T-cell (primary cell): ENCODE measurements around the gene WDR26. TPM values are rescaled to one million over a fixed set of nuclear protein-coding genes. Genes with fewer than 3 reads are reported as not detected.

ENCODE experiments used
- ATAC-seq, 4 experiments: fragments of 200-7000 bp in 3 of 4; fragments of 150-1000 bp in 1 of 4; cut with Tn5 transposase; replicated peaks in 1 of 4; 1 replicate in 3 of 4; 2 replicates in 1 of 4; pipeline ENCODE4 v1.10.0; 2021; ENCODE audit warnings: moderate library complexity in 3 of 4, mild to moderate bottlenecking in 2 of 4, moderate number of reproducible peaks in 1 of 4
- CTCF ChIA-PET, 2 donors: fragments of 300-600 bp; sonication (Branson Sonifier 250); formaldehyde crosslinking; loops; one replicate each; lab custom pipeline; 2022; ENCODE audit warnings: antibody characterized with exemption in 2 of 2; lab: Charles Lee
- POLR2A ChIA-PET, 2 donors: fragments of 300-600 bp; sonication (Branson Sonifier 250); formaldehyde crosslinking; loops; one replicate each; lab custom pipeline; 2022; ENCODE audit warnings: antibody characterized with exemption in 2 of 2; lab: Charles Lee
- DNase-seq, 35 experiments: peaks; one replicate each; pipeline versions ENCODE4 v3.0.0 to v3.0.0-alpha.2; 2013 to 2023
- H3K27ac ChIP-seq: one replicate; pipeline ENCODE4 v1.5.1; 2013; ENCODE audit warnings: low read length
- H3K27me3 ChIP-seq, 2 experiments: replicated peaks in 1 of 2; 1 replicate in 1 of 2; 2 replicates in 1 of 2; pipeline versions ENCODE4 v1.6.1 to v1.7.0; 2013; ENCODE audit warnings: low read length in 1 of 2, mixed read lengths in 1 of 2; ENCODE audit not compliant: control insufficient read depth in 2 of 2, insufficient read depth in 2 of 2; ENCODE audit errors: extremely low read depth in 1 of 2
- H3K36me3 ChIP-seq, 2 donors: 1 replicate in 1 of 2; 2 replicates in 1 of 2; pipeline versions ENCODE4 v1.6.1 to v1.7.0; 2013; ENCODE audit warnings: low read length in 1 of 2; ENCODE audit not compliant: control insufficient read depth in 2 of 2, insufficient read depth in 1 of 2; ENCODE audit errors: extremely low read depth in 1 of 2
- H3K4me1 ChIP-seq, 2 experiments: 1 replicate in 1 of 2; 2 replicates in 1 of 2; pipeline versions ENCODE4 v1.6.1 to v1.7.0; 2013; ENCODE audit warnings: low read length in 2 of 2, mixed read lengths in 1 of 2; ENCODE audit not compliant: insufficient read depth in 2 of 2, control insufficient read depth in 1 of 2; ENCODE audit errors: extremely low read depth in 1 of 2
- H3K4me3 ChIP-seq, 2 donors: 1 replicate in 1 of 2; 2 replicates in 1 of 2; pipeline versions ENCODE4 v1.5.1 to v1.7.0; 2013; ENCODE audit warnings: mild to moderate bottlenecking in 2 of 2, low read length in 1 of 2, moderate library complexity in 1 of 2; ENCODE audit not compliant: control insufficient read depth in 1 of 2; ENCODE audit errors: extremely low read depth in 1 of 2
- H3K9me3 ChIP-seq: 2 replicates; pipeline ENCODE4 v1.7.0; 2013
- H3K27ac Mint-ChIP-seq, 2 donors: one replicate each; pipeline ENCODE4 v1.8.0; 2020 to 2021; ENCODE audit warnings: mild to moderate bottlenecking in 2 of 2, mixed read lengths in 2 of 2
- H3K27me3 Mint-ChIP-seq, 2 donors: one replicate each; pipeline ENCODE4 v1.8.0; 2021 to 2022; ENCODE audit warnings: mixed read lengths in 2 of 2
- H3K36me3 Mint-ChIP-seq: one replicate; pipeline ENCODE4 v1.8.0; 2021; ENCODE audit warnings: mixed read lengths
- H3K4me1 Mint-ChIP-seq, 3 donors: one replicate each; pipeline ENCODE4 v1.8.0; 2020 to 2022; ENCODE audit warnings: mixed read lengths in 3 of 3, mild to moderate bottlenecking in 1 of 3
- H3K4me3 Mint-ChIP-seq, 3 donors: one replicate each; pipeline ENCODE4 v1.8.0; 2020 to 2022; ENCODE audit warnings: mild to moderate bottlenecking in 3 of 3, mixed read lengths in 3 of 3, moderate library complexity in 3 of 3
- H3K9me3 Mint-ChIP-seq, 3 donors: one replicate each; pipeline ENCODE4 v1.8.0; 2020 to 2022; ENCODE audit warnings: mixed read lengths in 3 of 3
- WGBS: methylation state at CpG from one replicate; pipeline ENCODE4 v1.1.5; 2013; ENCODE audit warnings: missing lambda C conversion rate; ENCODE audit not compliant: insufficient coverage; 5-methylcytosine and 5-hydroxymethylcytosine counted together
- total RNA-seq, 35 experiments: library from RNA in 6 of 35; stranded (reverse) in 6 of 35; fragments of 120-200 nt in 1 of 35; gene quantifications; one replicate each; pipeline versions ENCODE4 v1.2.1 to v1.2.4 and lab custom pipeline; 2013 to 2026

The WDR26 gene
- total RNA-seq, 5 donors from 2014 or later (not counting 1 experiment from before 2014, with no cell fraction given): 90.7 to 166 (median 96.3) TPM

DNA sequence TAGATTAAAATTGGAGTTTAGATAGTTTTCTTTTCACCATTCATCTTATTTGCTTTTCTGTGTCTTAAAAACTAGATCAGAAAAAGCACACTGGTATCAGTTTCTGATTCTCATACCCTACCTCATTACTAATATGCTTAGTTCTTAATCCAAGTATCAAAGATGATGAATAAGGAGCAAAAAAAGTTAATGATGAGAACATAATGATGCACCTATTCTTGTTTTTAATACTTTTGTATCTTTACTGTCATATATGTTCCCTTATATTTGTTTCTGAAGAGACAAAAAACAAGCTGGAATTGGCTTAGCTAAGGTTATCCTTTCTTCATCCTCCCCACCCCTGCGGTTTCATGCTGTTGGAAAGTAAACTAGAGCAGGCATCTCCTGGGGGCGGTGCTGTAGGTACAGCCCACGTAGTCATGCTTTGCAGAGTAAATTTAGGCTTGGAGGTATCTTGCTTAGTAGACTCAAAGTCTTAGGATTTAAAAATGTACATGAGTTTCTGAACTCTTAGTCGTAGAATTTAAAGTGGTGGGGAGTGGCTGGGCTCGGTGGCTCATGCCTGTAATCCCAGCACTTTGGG, 61.5 kb downstream of the WDR26 start:
- H3K4me1 Mint-ChIP-seq: peaks cover 63 to 71% (median 64%) of the 10 kb centered on the region in 3 donors
- H3K4me1 ChIP-seq: peaks cover 37 to 43% of the 10 kb centered on the region in 2 experiments
- no peaks in the 10 kb centered on the region for H3K9me3 ChIP-seq
- H3K4me3 Mint-ChIP-seq: no peak overlapping the region
- ATAC-seq: no peak
- peak overlapping the region; percentile 28 for H3K27ac ChIP-seq
- ChIA-PET CTCF (no interaction called here), POLR2A (no interaction called here)
- peak overlapping the region; percentile 80 to 83 for H3K27ac Mint-ChIP-seq
- no peaks in the 10 kb centered on the region for H3K9me3 Mint-ChIP-seq
- 90% methylated on average over 2 of the region's 5 CpGs for WGBS
- H3K36me3 ChIP-seq: peaks cover 3 to 74% of the 10 kb centered on the region in 2 donors
- no peaks in the 10 kb centered on the region for H3K27me3 Mint-ChIP-seq
- peaks cover 69% of the 10 kb centered on the region for H3K36me3 Mint-ChIP-seq
- DNase-seq: no peak
- H3K4me3 ChIP-seq: no peak overlapping the region
- no peaks in the 10 kb centered on the region for H3K27me3 ChIP-seq

- DNase-seq (no peak), ATAC-seq (no peak)
- no peak overlapping the region for H3K4me3 Mint-ChIP-seq
- H3K9me3 Mint-ChIP-seq: no peaks in the 10 kb centered on the region
- Histone ChIP-seq H3K9me3 (no peaks in the 10 kb centered on the region), H3K4me3 (no peak overlapping the region), H3K36me3 (peaks cover 8 to 82% of the 10 kb centered on the region in 2 donors), H3K27me3 (no peaks in the 10 kb centered on the region), H3K4me1 (peaks cover 0 to 3% of the 10 kb centered on the region in 2 experiments), H3K27ac (no peak overlapping the region)
- H3K27ac Mint-ChIP-seq: no peak overlapping the region
- peaks cover 71% of the 10 kb centered on the region for H3K36me3 Mint-ChIP-seq
- ChIA-PET CTCF (interaction anchor here (0.6 to 0.7 kb wide), 3 partner anchors 44 to 136 kb away, joined by 3 to 5 read pairs (median 4); no protein-coding TSS in a partner anchor), POLR2A (no interaction called here)
- no CpG with 5 or more reads among the region's 5 CpGs for WGBS
- no peaks in the 10 kb centered on the region for H3K27me3 Mint-ChIP-seq
- peaks cover 38 to 56% (median 48%) of the 10 kb centered on the region in 3 donors for H3K4me1 Mint-ChIP-seq
Measured at GRCh38 chr1:224368409-224368808, 66.2 kb downstream of the WDR26 start.

DNA sequence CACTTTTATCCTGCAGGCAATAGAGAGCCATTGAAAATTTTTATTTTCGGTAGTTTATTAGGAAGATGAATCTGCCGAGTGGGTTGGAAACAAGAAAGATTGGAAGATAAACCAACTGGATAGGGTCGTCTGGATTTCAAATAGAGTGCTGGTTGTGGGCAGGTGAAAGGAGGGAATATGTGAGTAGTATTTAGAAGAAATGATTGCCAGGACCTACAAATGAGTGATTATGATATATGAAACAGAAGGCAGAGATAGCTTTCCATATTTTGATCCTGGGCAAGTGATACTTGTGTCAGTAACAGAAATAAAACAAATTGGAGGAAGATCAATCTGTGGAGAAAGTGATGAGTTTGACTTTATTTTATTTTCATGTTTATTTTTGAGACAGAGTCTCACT, 75.4 kb downstream of the WDR26 start:
- ATAC-seq (no peak), DNase-seq (no peak)
- CTCF ChIA-PET: no interaction called here
- Mint-ChIP-seq H3K9me3 (no peaks in the 10 kb centered on the region), H3K27ac (peak overlapping the region; percentile 4 to 53), H3K27me3 (no peaks in the 10 kb centered on the region), H3K4me3 (peak overlapping the region; percentile 3 to 97 (median 90)), H3K36me3 (peaks cover 20% of the 10 kb centered on the region), H3K4me1 (peaks cover 47 to 66% (median 56%) of the 10 kb centered on the region in 3 donors)
- 69% methylated on average over 2 of the region's 3 CpGs for WGBS
- H3K27me3 ChIP-seq: no peaks in the 10 kb centered on the region
- H3K4me3 ChIP-seq: no peak overlapping the region
- H3K27ac ChIP-seq: no peak overlapping the region
- H3K36me3 ChIP-seq: peaks cover 0 to 10% of the 10 kb centered on the region in 2 donors
- no peaks in the 10 kb centered on the region for H3K9me3 ChIP-seq
- peaks cover 10 to 34% of the 10 kb centered on the region in 2 experiments for H3K4me1 ChIP-seq
- POLR2A ChIA-PET: interaction anchor here (0.5 to 0.6 kb wide), 2 partner anchors 12 to 21 kb away, joined by 3 to 5 read pairs; no protein-coding TSS in a partner anchor

DNA sequence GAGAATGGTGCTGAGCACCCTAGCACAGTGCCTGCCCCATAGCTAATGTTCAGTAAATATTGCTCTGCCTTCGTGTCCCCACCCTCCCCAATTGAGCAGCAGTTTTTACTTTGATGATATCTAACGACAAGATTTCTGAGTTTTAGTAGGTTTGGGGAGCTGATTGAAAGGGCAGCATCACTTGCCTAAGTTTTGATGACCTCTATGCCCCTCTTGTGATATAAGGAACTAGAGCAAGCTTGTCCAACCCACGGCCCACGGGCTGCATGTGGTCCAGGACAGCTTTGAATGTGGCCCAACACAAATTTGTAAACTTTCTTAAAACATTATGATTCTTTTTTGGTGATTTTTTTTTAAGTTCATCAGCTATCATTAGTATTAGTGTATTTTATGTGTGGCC, 76.4 kb downstream of the WDR26 start:
- no peaks in the 10 kb centered on the region for H3K27me3 Mint-ChIP-seq
- no peaks in the 10 kb centered on the region for H3K36me3 ChIP-seq
- peak overlapping the region in 1 of 2 donors; percentile 57 for H3K4me3 ChIP-seq
- ChIA-PET POLR2A (interaction anchor here in 1 of 2 donors (0.6 to 0.9 kb wide), 3 partner anchors 12 to 71 kb away, joined by 3 to 5 read pairs (median 5); no protein-coding TSS in a partner anchor), CTCF (interaction anchor here (0.6 to 1.5 kb wide), 3 partner anchors 37 to 99 kb away, joined by 3 read pairs; no protein-coding TSS in a partner anchor)
- ATAC-seq (no peak), DNase-seq (no peak)
- peaks cover 14 to 34% of the 10 kb centered on the region in 2 experiments for H3K4me1 ChIP-seq
- H3K36me3 Mint-ChIP-seq: peaks cover 12% of the 10 kb centered on the region
- no peaks in the 10 kb centered on the region for H3K27me3 ChIP-seq
- peaks cover 37 to 59% (median 56%) of the 10 kb centered on the region in 3 donors for H3K4me1 Mint-ChIP-seq
- H3K27ac Mint-ChIP-seq: peak overlapping the region in 1 of 2 donors; percentile 78
- H3K4me3 Mint-ChIP-seq: peak overlapping the region; percentile 87 to 97 (median 90)
- H3K9me3 Mint-ChIP-seq: no peaks in the 10 kb centered on the region
- no peak overlapping the region for H3K27ac ChIP-seq
- WGBS: no CpG with 5 or more reads among the region's 4 CpGs
- H3K9me3 ChIP-seq: no peaks in the 10 kb centered on the region

- WGBS: 31% methylated on average over 5 of the region's 9 CpGs
- peak overlapping the region; percentile 48 for H3K27ac ChIP-seq
Measured at GRCh38 chr1:224357626-224358124, 76.9 kb downstream of the WDR26 start.

More at GRCh38 chr1:224357626-224358124, 76.9 kb downstream of the WDR26 start:
- Mint-ChIP-seq H3K4me3 (peak overlapping the region; percentile 87 to 97 (median 90)), H3K4me1 (peaks cover 32 to 53% (median 53%) of the 10 kb centered on the region in 3 donors), H3K36me3 (peaks cover 8% of the 10 kb centered on the region), H3K9me3 (no peaks in the 10 kb centered on the region), H3K27me3 (no peaks in the 10 kb centered on the region), H3K27ac (peak overlapping the region; percentile 78 to 81)
- DNase-seq (no peak), ATAC-seq (no peak)
- CTCF ChIA-PET: interaction anchor here in 1 of 2 donors (1.0 to 1.5 kb wide), 2 partner anchors 38 to 73 kb away, joined by 3 read pairs; no protein-coding TSS in a partner anchor
- Histone ChIP-seq H3K9me3 (no peaks in the 10 kb centered on the region), H3K27me3 (no peaks in the 10 kb centered on the region), H3K4me1 (peaks cover 14 to 31% of the 10 kb centered on the region in 2 experiments), H3K36me3 (no peaks in the 10 kb centered on the region), H3K4me3 (peak overlapping the region; percentile 57 to 74)
- POLR2A ChIA-PET: interaction anchor here (0.5 to 0.9 kb wide), 5 partner anchors 9 to 72 kb away, joined by 3 to 8 read pairs (median 5); no protein-coding TSS in a partner anchor
